ENCODE data around the gene CCDC196.

The CCDC196 gene

DNA sequence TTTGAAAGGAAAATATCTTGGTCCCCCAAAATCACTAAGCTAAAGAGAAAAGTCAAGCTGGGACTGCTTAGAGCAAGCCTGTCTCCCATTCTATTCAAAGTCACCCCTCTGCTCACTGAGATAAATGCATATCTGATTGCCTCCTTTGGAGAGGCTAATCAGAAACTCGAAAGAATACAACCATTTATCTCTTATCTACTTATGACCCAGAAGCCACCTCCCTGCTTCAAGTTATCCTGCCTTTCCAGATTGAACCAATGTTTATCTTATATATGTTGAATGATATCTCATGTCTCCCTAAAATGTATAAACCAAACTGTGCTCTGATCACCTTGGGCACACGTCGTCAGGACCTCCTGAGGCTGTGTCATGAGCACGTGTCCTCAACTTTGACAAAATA, 14.6 kb upstream of the CCDC196 start:
- Histone ChIP-seq H3K36me3 (ENCODE audit: control insufficient read depth, insufficient read depth, low read length) (no peaks in the 10 kb centered on the region), H3K4me1 (ENCODE audit: control insufficient read depth, insufficient read depth, low read length, poor library complexity, severe bottlenecking) (no peaks in the 10 kb centered on the region), H3K27ac (ENCODE audit: insufficient read depth, low read length, poor library complexity, severe bottlenecking) (no peak overlapping the region), H3K4me3 (ENCODE audit: insufficient read depth, low read depth, low read length, poor library complexity, severe bottlenecking) (no peak overlapping the region), H3K27me3 (replicated peaks; ENCODE audit: control insufficient read depth, insufficient read depth, low read length, poor library complexity, severe bottlenecking) (no peaks in the 10 kb centered on the region), H3K9me3 (ENCODE audit: control insufficient read depth, low read length) (no peaks in the 10 kb centered on the region)
- DNase-seq: no peak

DNA sequence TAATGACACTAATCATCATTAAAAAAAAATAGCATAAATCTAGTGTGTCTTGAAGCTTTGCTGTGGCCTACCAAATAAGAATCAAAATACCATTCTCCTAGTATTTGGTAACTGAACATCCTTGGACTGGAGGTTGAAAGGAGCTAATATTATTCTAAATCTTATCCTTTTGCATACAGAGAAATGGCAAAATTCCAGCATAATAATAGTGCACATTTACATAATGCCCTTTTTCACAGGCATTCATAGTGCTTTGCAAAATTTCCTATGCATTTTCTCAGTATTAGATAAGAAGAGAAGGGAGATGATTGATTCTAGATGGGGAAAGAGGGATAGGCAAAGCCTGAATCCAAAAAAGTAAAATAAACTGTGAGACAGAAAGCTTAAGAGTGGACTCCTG, 13.9 kb upstream of the CCDC196 start:
- H3K4me1 ChIP-seq (ENCODE audit: control insufficient read depth, insufficient read depth, low read length, poor library complexity, severe bottlenecking): no peaks in the 10 kb centered on the region
- DNase-seq: no peak

DNA sequence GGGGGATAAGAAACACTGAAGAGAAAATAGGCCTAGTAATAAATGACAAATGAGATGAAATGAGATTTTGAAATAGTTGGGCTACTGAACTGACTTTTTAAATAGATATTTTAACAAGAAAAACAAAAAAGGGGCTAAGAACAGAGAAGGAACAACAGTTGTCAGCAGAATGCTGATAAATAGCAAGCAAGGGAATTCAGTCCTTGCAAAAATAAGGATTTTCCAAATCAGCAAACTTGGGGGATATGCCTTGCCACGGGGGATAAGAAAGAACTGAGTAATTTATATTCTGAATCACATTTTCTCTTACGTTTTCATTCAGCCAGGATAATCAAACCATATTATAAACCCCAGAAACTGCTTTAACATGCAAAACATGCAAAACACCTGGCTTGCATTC, 12.9 kb upstream of the CCDC196 start:
- no peaks in the 10 kb centered on the region for H3K36me3 ChIP-seq (ENCODE audit: control insufficient read depth, insufficient read depth, low read length)
- H3K4me1 ChIP-seq (ENCODE audit: control insufficient read depth, insufficient read depth, low read length, poor library complexity, severe bottlenecking): no peaks in the 10 kb centered on the region
- no peak for DNase-seq
- H3K27me3 ChIP-seq (replicated peaks; ENCODE audit: control insufficient read depth, insufficient read depth, low read length, poor library complexity, severe bottlenecking): no peaks in the 10 kb centered on the region
- H3K4me3 ChIP-seq (ENCODE audit: insufficient read depth, low read depth, low read length, poor library complexity, severe bottlenecking): no peak overlapping the region
- no peaks in the 10 kb centered on the region for H3K9me3 ChIP-seq (ENCODE audit: control insufficient read depth, low read length)
- H3K27ac ChIP-seq (ENCODE audit: insufficient read depth, low read length, poor library complexity, severe bottlenecking): no peak overlapping the region

More for the DNA sequence above, 13.9 kb upstream of the CCDC196 start:
- Histone ChIP-seq H3K9me3 (ENCODE audit: control insufficient read depth, low read length) (no peaks in the 10 kb centered on the region), H3K4me3 (ENCODE audit: insufficient read depth, low read depth, low read length, poor library complexity, severe bottlenecking) (no peak overlapping the region), H3K36me3 (ENCODE audit: control insufficient read depth, insufficient read depth, low read length) (no peaks in the 10 kb centered on the region), H3K27ac (ENCODE audit: insufficient read depth, low read length, poor library complexity, severe bottlenecking) (no peak overlapping the region), H3K27me3 (replicated peaks; ENCODE audit: control insufficient read depth, insufficient read depth, low read length, poor library complexity, severe bottlenecking) (no peaks in the 10 kb centered on the region)

DNA sequence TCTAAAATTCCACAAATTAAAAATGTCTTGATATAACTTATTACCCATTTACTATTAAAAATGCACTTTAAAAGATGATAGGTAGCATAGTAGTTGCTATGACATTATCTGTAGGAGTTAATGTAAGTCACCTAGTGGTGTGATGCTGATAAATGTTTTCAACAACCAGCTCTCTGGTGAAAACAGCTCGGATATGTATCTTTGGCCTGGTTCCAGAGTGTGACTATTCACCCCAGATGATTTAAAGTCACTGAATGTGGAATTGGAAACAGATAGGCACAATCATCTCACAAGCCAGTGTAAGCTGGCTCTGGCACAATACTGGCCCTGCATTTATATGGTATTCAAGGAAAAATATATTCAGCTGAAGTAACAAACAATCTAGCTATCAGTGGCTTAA, 9.2 kb upstream of the CCDC196 start:
- H3K27ac ChIP-seq (ENCODE audit: insufficient read depth, low read length, poor library complexity, severe bottlenecking): no peak overlapping the region
- no peak for DNase-seq
- no peaks in the 10 kb centered on the region for H3K9me3 ChIP-seq (ENCODE audit: control insufficient read depth, low read length)
- no peaks in the 10 kb centered on the region for H3K4me1 ChIP-seq (ENCODE audit: control insufficient read depth, insufficient read depth, low read length, poor library complexity, severe bottlenecking)
- no peaks in the 10 kb centered on the region for H3K27me3 ChIP-seq (replicated peaks; ENCODE audit: control insufficient read depth, insufficient read depth, low read length, poor library complexity, severe bottlenecking)
- no peaks in the 10 kb centered on the region for H3K36me3 ChIP-seq (ENCODE audit: control insufficient read depth, insufficient read depth, low read length)
- H3K4me3 ChIP-seq (ENCODE audit: insufficient read depth, low read depth, low read length, poor library complexity, severe bottlenecking): no peak overlapping the region

DNA sequence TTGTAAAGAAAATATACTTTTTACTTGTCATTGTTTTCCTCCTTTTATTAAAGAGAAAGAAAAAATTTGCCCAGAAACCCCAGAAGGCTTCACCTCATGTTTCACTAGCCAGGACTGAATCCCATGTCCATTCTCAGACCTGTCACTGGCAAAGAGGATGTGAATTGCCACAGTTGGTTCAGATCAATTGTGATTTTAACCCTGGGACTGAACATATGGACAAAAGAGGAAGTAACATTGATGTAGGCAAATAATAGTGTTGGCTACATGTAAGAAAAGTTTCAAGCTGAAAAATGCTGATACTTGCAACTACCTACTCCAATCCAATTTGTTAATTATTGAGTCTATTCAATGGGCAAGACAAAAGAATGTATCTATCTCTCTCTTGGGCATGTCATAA, 8.6 kb upstream of the CCDC196 start:
- H3K4me1 ChIP-seq (ENCODE audit: control insufficient read depth, insufficient read depth, low read length, poor library complexity, severe bottlenecking): no peaks in the 10 kb centered on the region
- H3K27ac ChIP-seq (ENCODE audit: insufficient read depth, low read length, poor library complexity, severe bottlenecking): no peak overlapping the region
- no peaks in the 10 kb centered on the region for H3K27me3 ChIP-seq (replicated peaks; ENCODE audit: control insufficient read depth, insufficient read depth, low read length, poor library complexity, severe bottlenecking)
- no peak overlapping the region for H3K4me3 ChIP-seq (ENCODE audit: insufficient read depth, low read depth, low read length, poor library complexity, severe bottlenecking)
- H3K9me3 ChIP-seq (ENCODE audit: control insufficient read depth, low read length): no peaks in the 10 kb centered on the region
- H3K36me3 ChIP-seq (ENCODE audit: control insufficient read depth, insufficient read depth, low read length): no peaks in the 10 kb centered on the region
- no peak for DNase-seq

GRCh38 chr14:66482873-66483272, 3.3 kb upstream of the CCDC196 start:
- Histone ChIP-seq H3K27ac (ENCODE audit: insufficient read depth, low read length, poor library complexity, severe bottlenecking) (no peak overlapping the region), H3K9me3 (ENCODE audit: control insufficient read depth, low read length) (no peaks in the 10 kb centered on the region), H3K4me3 (ENCODE audit: insufficient read depth, low read depth, low read length, poor library complexity, severe bottlenecking) (no peak overlapping the region), H3K36me3 (ENCODE audit: control insufficient read depth, insufficient read depth, low read length) (no peaks in the 10 kb centered on the region), H3K4me1 (ENCODE audit: control insufficient read depth, insufficient read depth, low read length, poor library complexity, severe bottlenecking) (no peaks in the 10 kb centered on the region), H3K27me3 (replicated peaks; ENCODE audit: control insufficient read depth, insufficient read depth, low read length, poor library complexity, severe bottlenecking) (no peaks in the 10 kb centered on the region)
- DNase-seq: no peak

DNA sequence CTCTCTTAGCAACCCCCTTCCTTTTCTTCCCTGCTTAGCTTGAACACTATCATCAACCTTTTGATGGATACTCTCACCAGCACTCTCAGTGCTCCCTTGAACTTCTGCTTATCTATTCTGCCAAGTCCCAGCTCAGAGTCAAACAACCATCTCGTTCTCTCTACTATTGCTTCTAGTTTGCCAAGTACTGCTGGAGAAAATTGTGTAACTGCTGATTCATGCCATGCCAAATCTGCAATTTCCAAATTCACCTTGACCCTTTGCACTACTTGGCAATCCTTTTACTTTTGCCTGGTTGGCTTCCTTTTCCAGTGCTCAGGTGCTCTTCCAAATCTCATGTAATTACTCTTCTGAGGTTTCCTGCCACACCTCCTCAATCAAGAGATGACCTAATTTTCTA, 2.8 kb upstream of the CCDC196 start:
- H3K4me1 ChIP-seq (ENCODE audit: control insufficient read depth, insufficient read depth, low read length, poor library complexity, severe bottlenecking): no peaks in the 10 kb centered on the region
- H3K36me3 ChIP-seq (ENCODE audit: control insufficient read depth, insufficient read depth, low read length): no peaks in the 10 kb centered on the region
- H3K27ac ChIP-seq (ENCODE audit: insufficient read depth, low read length, poor library complexity, severe bottlenecking): no peak overlapping the region
- no peaks in the 10 kb centered on the region for H3K27me3 ChIP-seq (replicated peaks; ENCODE audit: control insufficient read depth, insufficient read depth, low read length, poor library complexity, severe bottlenecking)
- no peak for DNase-seq
- no peak overlapping the region for H3K4me3 ChIP-seq (ENCODE audit: insufficient read depth, low read depth, low read length, poor library complexity, severe bottlenecking)
- H3K9me3 ChIP-seq (ENCODE audit: control insufficient read depth, low read length): no peaks in the 10 kb centered on the region

DNA sequence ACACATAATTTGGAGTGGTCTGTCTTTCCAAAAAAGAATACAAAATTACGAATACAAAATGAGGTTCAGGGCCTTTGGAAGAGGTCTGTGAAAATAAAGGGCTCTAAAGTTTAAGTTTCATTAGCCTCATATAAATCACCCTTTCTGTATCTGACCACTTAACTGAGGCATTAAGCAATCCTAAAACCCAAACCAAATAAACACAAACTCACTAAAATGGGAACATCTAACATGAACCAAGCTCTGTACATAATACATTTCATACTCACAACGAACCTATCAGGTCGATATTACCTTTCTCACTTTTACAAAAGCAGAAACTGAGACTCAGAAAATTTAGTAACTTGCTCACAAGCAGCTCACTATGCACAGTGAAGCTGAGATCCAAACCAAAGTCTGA, 1.1 kb upstream of the CCDC196 start:
- H3K27me3 ChIP-seq (replicated peaks; ENCODE audit: control insufficient read depth, insufficient read depth, low read length, poor library complexity, severe bottlenecking): no peaks in the 10 kb centered on the region
- H3K9me3 ChIP-seq (ENCODE audit: control insufficient read depth, low read length): no peaks in the 10 kb centered on the region
- no peak for DNase-seq

GRCh38 chr14:66487164-66487563, 993 bp downstream of the CCDC196 start:
- no peaks in the 10 kb centered on the region for H3K36me3 ChIP-seq (ENCODE audit: control insufficient read depth, insufficient read depth, low read length)
- H3K27ac ChIP-seq (ENCODE audit: insufficient read depth, low read length, poor library complexity, severe bottlenecking): no peak overlapping the region
- no peak for DNase-seq

More for the DNA sequence above, 1.1 kb upstream of the CCDC196 start:
- no peaks in the 10 kb centered on the region for H3K36me3 ChIP-seq (ENCODE audit: control insufficient read depth, insufficient read depth, low read length)
- no peak overlapping the region for H3K4me3 ChIP-seq (ENCODE audit: insufficient read depth, low read depth, low read length, poor library complexity, severe bottlenecking)
- H3K27ac ChIP-seq (ENCODE audit: insufficient read depth, low read length, poor library complexity, severe bottlenecking): no peak overlapping the region
- H3K4me1 ChIP-seq (ENCODE audit: control insufficient read depth, insufficient read depth, low read length, poor library complexity, severe bottlenecking): no peaks in the 10 kb centered on the region

GRCh38 chr14:66490143-66491111, 4.3 kb downstream of the CCDC196 start:
- H3K36me3 ChIP-seq (ENCODE audit: control insufficient read depth, insufficient read depth, low read length): no peaks in the 10 kb centered on the region
- DNase-seq: no peak
- no peaks in the 10 kb centered on the region for H3K4me1 ChIP-seq (ENCODE audit: control insufficient read depth, insufficient read depth, low read length, poor library complexity, severe bottlenecking)
- no peaks in the 10 kb centered on the region for H3K27me3 ChIP-seq (replicated peaks; ENCODE audit: control insufficient read depth, insufficient read depth, low read length, poor library complexity, severe bottlenecking)
- H3K9me3 ChIP-seq (ENCODE audit: control insufficient read depth, low read length): no peaks in the 10 kb centered on the region
- H3K4me3 ChIP-seq (ENCODE audit: insufficient read depth, low read depth, low read length, poor library complexity, severe bottlenecking): no peak overlapping the region
- H3K27ac ChIP-seq (ENCODE audit: insufficient read depth, low read length, poor library complexity, severe bottlenecking): no peak overlapping the region

More at GRCh38 chr14:66487164-66487563, 993 bp downstream of the CCDC196 start:
- Histone ChIP-seq H3K4me3 (ENCODE audit: insufficient read depth, low read depth, low read length, poor library complexity, severe bottlenecking) (no peak overlapping the region), H3K9me3 (ENCODE audit: control insufficient read depth, low read length) (no peaks in the 10 kb centered on the region), H3K27me3 (replicated peaks; ENCODE audit: control insufficient read depth, insufficient read depth, low read length, poor library complexity, severe bottlenecking) (no peaks in the 10 kb centered on the region), H3K4me1 (ENCODE audit: control insufficient read depth, insufficient read depth, low read length, poor library complexity, severe bottlenecking) (no peaks in the 10 kb centered on the region)

All from effector memory CD4-positive, alpha-beta T cell (primary cell).